ENCODE results near the gene GRAMD1C.

Gene GRAMD1C

DNA sequence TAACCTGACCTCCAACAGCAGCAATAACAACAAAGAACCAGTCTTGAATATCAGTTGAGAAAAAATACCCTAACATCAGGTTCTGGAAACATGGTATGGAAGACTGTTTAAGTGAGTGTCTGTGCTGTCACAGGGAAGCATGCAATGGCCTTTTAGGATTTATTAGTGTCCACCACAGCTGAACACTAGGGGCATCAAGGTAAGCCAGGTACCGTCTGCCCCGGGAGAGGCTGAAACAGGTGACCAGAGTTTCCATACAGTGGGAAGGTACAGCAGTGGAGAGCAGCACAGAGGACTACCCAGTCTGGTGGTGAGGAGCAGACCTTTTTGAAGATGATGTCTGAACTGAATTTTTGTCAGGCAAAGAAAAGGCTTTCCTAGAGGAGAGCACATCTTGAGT, 127.6 kb downstream of the GRAMD1C start:
- no peak for DNase-seq (ENCODE audit: low read depth in 1 of 2, low spot score in 1 of 2)
- TF ChIP-seq SPI1 (IDR thresholded peaks at IDR 0.05; ENCODE audit: borderline replicate concordance, low read depth): no peak
- TF ChIP-seq GABPA (IDR thresholded peaks at IDR 0.05; ENCODE audit: low read depth): no peak
- TF ChIP-seq, protein P1, sequence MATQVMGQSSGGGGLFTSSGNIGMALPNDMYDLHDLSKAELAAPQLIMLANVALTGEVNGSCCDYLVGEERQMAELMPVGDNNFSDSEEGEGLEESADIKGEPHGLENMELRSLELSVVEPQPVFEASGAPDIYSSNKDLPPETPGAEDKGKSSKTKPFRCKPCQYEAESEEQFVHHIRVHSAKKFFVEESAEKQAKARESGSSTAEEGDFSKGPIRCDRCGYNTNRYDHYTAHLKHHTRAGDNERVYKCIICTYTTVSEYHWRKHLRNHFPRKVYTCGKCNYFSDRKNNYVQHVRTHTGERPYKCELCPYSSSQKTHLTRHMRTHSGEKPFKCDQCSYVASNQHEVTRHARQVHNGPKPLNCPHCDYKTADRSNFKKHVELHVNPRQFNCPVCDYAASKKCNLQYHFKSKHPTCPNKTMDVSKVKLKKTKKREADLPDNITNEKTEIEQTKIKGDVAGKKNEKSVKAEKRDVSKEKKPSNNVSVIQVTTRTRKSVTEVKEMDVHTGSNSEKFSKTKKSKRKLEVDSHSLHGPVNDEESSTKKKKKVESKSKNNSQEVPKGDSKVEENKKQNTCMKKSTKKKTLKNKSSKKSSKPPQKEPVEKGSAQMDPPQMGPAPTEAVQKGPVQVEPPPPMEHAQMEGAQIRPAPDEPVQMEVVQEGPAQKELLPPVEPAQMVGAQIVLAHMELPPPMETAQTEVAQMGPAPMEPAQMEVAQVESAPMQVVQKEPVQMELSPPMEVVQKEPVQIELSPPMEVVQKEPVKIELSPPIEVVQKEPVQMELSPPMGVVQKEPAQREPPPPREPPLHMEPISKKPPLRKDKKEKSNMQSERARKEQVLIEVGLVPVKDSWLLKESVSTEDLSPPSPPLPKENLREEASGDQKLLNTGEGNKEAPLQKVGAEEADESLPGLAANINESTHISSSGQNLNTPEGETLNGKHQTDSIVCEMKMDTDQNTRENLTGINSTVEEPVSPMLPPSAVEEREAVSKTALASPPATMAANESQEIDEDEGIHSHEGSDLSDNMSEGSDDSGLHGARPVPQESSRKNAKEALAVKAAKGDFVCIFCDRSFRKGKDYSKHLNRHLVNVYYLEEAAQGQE (IDR thresholded peaks at IDR 0.05; ENCODE audit: insufficient replicate concordance, low read depth): no peak
- H3K27ac ChIP-seq (replicated peaks): no peak overlapping the region
- no peaks in the 10 kb centered on the region for H3K27me3 ChIP-seq (ENCODE audit: insufficient read depth, poor library complexity, severe bottlenecking)
- no peak overlapping the region for H3K4me3 ChIP-seq (replicated peaks; ENCODE audit: insufficient read depth, low read length)

- no peak for DNase-seq (ENCODE audit: low read depth in 1 of 2, low spot score in 1 of 2)
- Histone ChIP-seq H3K27me3 (ENCODE audit: insufficient read depth, poor library complexity, severe bottlenecking) (no peaks in the 10 kb centered on the region), H3K4me3 (replicated peaks; ENCODE audit: insufficient read depth, low read length) (no peak overlapping the region), H3K27ac (replicated peaks) (no peak overlapping the region)
- TF ChIP-seq, protein P1 (IDR thresholded peaks at IDR 0.05; ENCODE audit: insufficient replicate concordance, low read depth): no peak
- no peak for TF ChIP-seq SPI1 (IDR thresholded peaks at IDR 0.05; ENCODE audit: borderline replicate concordance, low read depth)
- TF ChIP-seq GABPA (IDR thresholded peaks at IDR 0.05; ENCODE audit: low read depth): no peak
- no peak for TF ChIP-seq CTCF (IDR thresholded peaks at IDR 0.05; ENCODE audit: insufficient read depth, low read length)
- no peak for TF ChIP-seq POLR2AphosphoS5 (IDR thresholded peaks at IDR 0.05; ENCODE audit: low read depth)
These were observed 130.4 kb downstream of the GRAMD1C start for GRCh38 chr3:113968986-113969385.

DNA sequence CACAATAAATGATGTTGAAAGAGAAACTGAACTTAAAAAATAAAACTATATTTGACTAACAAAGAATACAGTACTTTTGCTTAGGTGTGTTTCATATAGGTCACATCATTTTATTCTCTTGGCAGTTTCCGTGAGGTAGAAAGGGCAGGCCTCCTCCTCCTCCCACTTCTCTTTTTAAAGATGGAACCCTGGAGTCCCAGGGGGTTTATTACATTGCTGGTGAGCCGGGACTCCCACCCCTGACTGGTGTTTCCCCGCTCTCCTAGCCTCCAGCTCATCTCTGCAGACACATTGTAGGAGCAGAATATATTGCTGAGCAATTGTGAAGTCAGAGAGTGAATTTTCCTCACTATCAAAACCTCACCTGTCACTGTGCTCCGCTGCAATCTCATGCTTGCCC, 139.2 kb downstream of the GRAMD1C start:
- Histone ChIP-seq H3K27me3 (ENCODE audit: insufficient read depth, poor library complexity, severe bottlenecking) (no peaks in the 10 kb centered on the region), H3K27ac (replicated peaks) (no peak overlapping the region), H3K4me3 (replicated peaks; ENCODE audit: insufficient read depth, low read length) (no peak overlapping the region)
- TF ChIP-seq, protein P1 (IDR thresholded peaks at IDR 0.05; ENCODE audit: insufficient replicate concordance, low read depth): no peak
- no peak for DNase-seq (ENCODE audit: low read depth in 1 of 2, low spot score in 1 of 2)

GRCh38 chr3:113979916-113980315, 141.3 kb downstream of the GRAMD1C start:
- no peak for TF ChIP-seq GABPA (IDR thresholded peaks at IDR 0.05; ENCODE audit: low read depth)
- TF ChIP-seq, protein P1 (IDR thresholded peaks at IDR 0.05; ENCODE audit: insufficient replicate concordance, low read depth): no peak
- TF ChIP-seq SPI1 (IDR thresholded peaks at IDR 0.05; ENCODE audit: borderline replicate concordance, low read depth): no peak
- no peak for TF ChIP-seq CTCF (IDR thresholded peaks at IDR 0.05; ENCODE audit: insufficient read depth, low read length)
- TF ChIP-seq POLR2AphosphoS5 (IDR thresholded peaks at IDR 0.05; ENCODE audit: low read depth): no peak
- H3K4me3 ChIP-seq (replicated peaks; ENCODE audit: insufficient read depth, low read length): no peak overlapping the region
- no peaks in the 10 kb centered on the region for H3K27me3 ChIP-seq (ENCODE audit: insufficient read depth, poor library complexity, severe bottlenecking)
- no peak overlapping the region for H3K27ac ChIP-seq (replicated peaks)
- DNase-seq (ENCODE audit: low read depth in 1 of 2, low spot score in 1 of 2): no peak

Measured in HL-60 (cell line).